HepG2 (cell line): ENCODE data around the gene TPPP2. TPM values are rescaled to one million over a fixed set of nuclear protein-coding genes. Genes with fewer than 3 reads are reported as not detected.

Experiments used
- CHD2 ChIP-seq: IDR thresholded peaks from 2 replicates; pipeline ENCODE4 v1.6.1; 2011; ENCODE audit warnings: low read depth, low read length, improper control_type of control experiment
- CREB3 ChIP-seq: sonication (generic); formaldehyde crosslinking; IDR thresholded peaks from 2 replicates; pipeline ENCODE4 v1.5.0; 2020; ENCODE audit warnings: missing genetic modification reagents
- FOXK1 ChIP-seq: sonication (generic); formaldehyde crosslinking; IDR thresholded peaks from 2 replicates; pipeline ENCODE4 v1.4.0; 2020; ENCODE audit warnings: low read depth, missing genetic modification reagents, borderline replicate concordance
- NFKBIZ ChIP-seq: IDR thresholded peaks from 2 replicates; pipeline ENCODE4 v1.6.1; 2018; ENCODE audit warnings: missing genetic modification reagents, missing compliant biosample characterization
- NR2F2 ChIP-seq: IDR thresholded peaks from 2 replicates; pipeline ENCODE4 v1.6.1; 2012; ENCODE audit warnings: low read depth, inconsistent platforms, borderline replicate concordance
- SIN3A ChIP-seq: IDR thresholded peaks from 2 replicates; pipeline ENCODE4 v1.6.1; 2011; ENCODE audit warnings: low read depth, mild to moderate bottlenecking, control low read depth, low read length, borderline replicate concordance
- STAG1 ChIP-seq: sonication (generic); formaldehyde crosslinking; IDR thresholded peaks from 2 replicates; pipeline ENCODE4 v1.4.0; 2020; ENCODE audit warnings: missing genetic modification reagents
- TFDP2 ChIP-seq: sonication (generic); formaldehyde crosslinking; IDR thresholded peaks from 2 replicates; pipeline ENCODE4 v1.4.0; 2020; ENCODE audit warnings: missing genetic modification reagents
- ZFP36L1 ChIP-seq: sonication (generic); formaldehyde crosslinking; IDR thresholded peaks from 2 replicates; pipeline ENCODE4 v1.8.0; 2022; ENCODE audit warnings: mild to moderate bottlenecking, missing genetic modification reagents, moderate library complexity
- ZNF407 ChIP-seq: sonication (generic); formaldehyde crosslinking; IDR thresholded peaks from one replicate; pipeline ENCODE4 v1.5.1; 2020; ENCODE audit warnings: mild to moderate bottlenecking, missing genetic modification reagents; ENCODE audit errors: not compliant biosample characterization
- ZNF503 ChIP-seq: sonication (generic); formaldehyde crosslinking; IDR thresholded peaks from 2 replicates; pipeline ENCODE4 v1.4.0; 2020; ENCODE audit warnings: missing genetic modification reagents
- ZNF691 ChIP-seq: sonication (generic); formaldehyde crosslinking; IDR thresholded peaks from 2 replicates; pipeline ENCODE4 v1.4.0; 2020; ENCODE audit warnings: missing genetic modification reagents, low read depth, mild to moderate bottlenecking, borderline replicate concordance
- ZSCAN9 ChIP-seq: IDR thresholded peaks from 2 replicates; pipeline ENCODE4 v1.6.1; 2016; ENCODE audit warnings: borderline replicate concordance
- polyA plus RNA-seq, 8 experiments: library from polyadenylated mRNA; depleted of rRNA in 3 of 8; stranded (reverse) in 7 of 8; unstranded in 1 of 8; fragments of >200 nt; fragmentation: Illumina TruSeq in 4 of 8; extraction: Trizol in 4 of 8; gene quantifications; 2 replicates each; pipeline versions ENCODE4 v1.2.1 to v1.2.3, GENCODE V29; 2011 to 2016; ENCODE audit warnings: low read depth in 4 of 8, missing spikeins in 1 of 8, mixed read lengths in 1 of 8; ENCODE audit not compliant: insufficient read depth in 1 of 8
- total RNA-seq, 5 experiments: library from RNA; depleted of rRNA; stranded (reverse); fragments of >200 nt; fragmentation: Illumina TruSeq; extraction: Trizol; gene quantifications; 2 replicates each; pipeline ENCODE4 v1.2.3, GENCODE V29; 2016; ENCODE audit warnings: low read depth in 1 of 5

Gene TPPP2
- total and polyA plus RNA-seq, 2 of the 13 experiments (the other 11 are each of a cell fraction or from before 2014, with no cell fraction given): 0.58 to 4.2 TPM

- 0 out of 2 replicates have a peak, but pooled peaks have one; percentile 59 for TF ChIP-seq TFDP2 (CRISPR knock-in tag)
- no peak for TF ChIP-seq CREB3 (CRISPR knock-in tag)
- no peak; the same call in 1 of the 2 replicates for TF ChIP-seq NR2F2
- TF ChIP-seq CHD2: no peak
- 0 out of 2 replicates have a peak, but pooled peaks have one; percentile 4 for TF ChIP-seq SIN3A
- TF ChIP-seq ZNF407: peak; percentile 65
- no peak for TF ChIP-seq ZSCAN9 (CRISPR knock-in tag)
- peak; percentile 84 for TF ChIP-seq STAG1 (CRISPR knock-in tag)
- TF ChIP-seq ZNF503 (CRISPR knock-in tag): no peak
- no peak for TF ChIP-seq NFKBIZ (CRISPR knock-in tag)
- TF ChIP-seq ZFP36L1 (CRISPR knock-in tag): 0 out of 2 replicates have a peak, but pooled peaks have one; percentile 45
- no peak for TF ChIP-seq ZNF691 (CRISPR knock-in tag)
- no peak for TF ChIP-seq FOXK1
These were observed 38.7 kb downstream of the TPPP2 start (continued) for GRCh38 chr14:21068521-21069387.
